GM21447 (cell line): ENCODE measurements around the gene LYZL4.

Source experiments
- ATAC-seq: cut with Tn5 transposase; IDR thresholded peaks from one replicate; pipeline ENCODE4 v1.9.1; 2021; ENCODE audit not compliant: unreplicated experiment

The LYZL4 gene

DNA sequence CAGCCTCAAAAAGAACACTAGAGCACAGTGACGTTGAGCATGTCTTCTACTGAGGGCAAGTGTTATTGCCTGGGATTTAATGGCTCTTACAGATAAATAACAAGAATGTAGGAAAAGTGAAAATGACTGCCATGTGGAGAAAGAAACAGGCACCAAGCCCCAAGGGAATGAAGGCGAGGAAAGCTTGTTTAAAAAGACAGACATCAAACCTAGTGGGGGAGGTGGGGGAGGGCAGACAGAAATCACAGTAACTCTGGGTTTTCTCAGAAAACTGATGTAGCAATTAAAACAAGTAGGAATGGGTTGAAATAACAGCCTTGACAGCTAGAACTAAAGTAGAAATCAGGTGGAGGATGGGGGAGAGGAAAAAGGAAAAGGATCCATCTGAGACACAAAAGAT lies 18.4 kb upstream of the LYZL4 start:
- ATAC-seq, result no peak

DNA sequence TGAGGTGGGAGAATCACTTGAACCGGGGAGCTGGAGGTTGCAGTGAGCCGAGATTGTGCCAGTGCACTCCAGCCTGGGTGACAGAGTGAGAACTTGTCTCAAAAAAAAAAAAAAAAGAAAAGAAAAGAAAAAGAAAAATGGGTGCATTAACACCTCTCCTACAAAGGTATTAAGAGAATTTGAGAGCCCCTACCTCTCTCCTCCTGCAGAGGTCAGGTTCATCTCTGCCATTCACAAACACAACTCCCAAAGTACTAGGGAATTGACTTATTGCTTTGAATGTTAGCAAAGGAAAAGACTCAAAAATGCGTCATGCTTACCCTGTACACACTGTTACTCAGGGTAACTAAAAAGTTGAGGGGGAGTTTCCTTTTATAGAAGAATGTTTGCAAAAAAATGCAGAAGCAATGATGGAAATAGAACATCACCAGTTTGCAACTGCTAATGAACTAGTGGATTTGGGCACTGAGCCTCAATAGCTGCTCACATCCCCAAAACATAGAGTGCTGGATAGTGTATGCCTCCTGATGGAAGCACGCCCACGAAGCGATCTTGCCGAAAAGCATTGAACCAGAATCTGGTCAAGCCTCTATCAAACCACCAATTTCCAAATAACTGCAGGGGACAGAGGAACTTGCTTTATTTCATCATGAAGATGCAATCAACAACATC lies 15.5 kb upstream of the LYZL4 start:
- ATAC-seq, result no peak

DNA sequence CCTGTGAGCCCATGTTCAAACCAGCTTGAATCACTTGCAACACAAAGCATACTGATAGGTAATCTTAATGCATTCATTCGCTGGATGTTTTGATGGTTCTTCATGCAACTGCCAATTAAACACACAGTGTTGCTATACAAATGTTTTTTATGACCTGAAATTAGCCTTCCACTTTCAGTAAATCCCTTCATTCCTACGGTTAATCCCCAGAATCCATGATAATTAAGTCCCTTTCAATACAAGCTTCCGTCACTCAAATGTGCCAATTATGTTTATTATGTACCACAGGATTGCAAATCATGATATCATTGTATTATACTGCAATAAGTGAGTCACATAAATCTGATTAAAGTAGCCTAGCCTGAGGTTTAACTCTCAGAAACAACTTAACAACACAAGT lies 14.5 kb upstream of the LYZL4 start:
- ATAC-seq, result no peak

DNA sequence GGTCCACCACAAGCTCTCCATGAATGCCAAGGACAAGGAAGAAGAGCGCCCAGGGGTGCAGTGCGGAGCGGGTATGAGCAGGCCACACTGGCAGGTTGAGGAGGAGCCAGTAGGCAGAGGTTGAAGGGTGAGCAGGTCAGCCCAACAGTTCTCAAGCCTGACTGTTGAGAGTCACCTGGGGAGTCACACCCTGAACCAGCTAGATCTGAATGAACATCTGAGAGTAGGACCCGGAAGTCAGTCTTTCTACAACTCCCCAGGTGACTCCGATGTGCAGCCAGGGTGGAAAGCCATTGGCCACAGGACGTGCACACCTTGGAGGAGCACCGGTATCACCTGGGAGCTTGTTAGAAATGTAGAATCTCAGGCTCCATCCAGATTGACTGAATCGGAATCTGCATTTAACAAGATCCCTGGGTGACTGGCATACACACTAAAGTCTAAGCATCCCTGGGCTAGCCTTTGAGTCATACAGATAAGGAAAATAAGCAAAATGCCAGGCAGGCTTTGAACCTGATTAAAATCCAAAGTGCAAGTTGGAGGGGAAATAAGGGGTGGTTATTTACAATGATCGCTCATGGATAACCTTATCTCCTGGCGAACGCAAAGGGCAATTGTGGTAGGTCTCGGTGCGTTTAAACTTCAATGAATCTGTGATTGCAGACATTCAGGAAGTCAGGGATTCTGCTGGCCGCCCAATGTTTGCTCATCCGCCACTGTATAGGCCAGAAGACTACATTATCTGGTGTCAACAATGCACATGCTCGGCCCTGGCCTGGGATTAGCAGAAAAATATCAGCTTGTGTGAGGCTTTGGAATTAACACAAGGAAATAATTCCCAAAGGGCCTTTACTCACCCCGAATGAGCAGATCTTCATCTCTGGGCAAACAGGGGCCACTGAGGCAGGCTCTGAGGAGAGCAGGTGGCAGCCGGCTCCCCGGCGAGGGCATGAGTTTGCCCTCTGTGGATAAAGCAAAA lies 11.7 kb upstream of the LYZL4 start:
- no peak for ATAC-seq

DNA sequence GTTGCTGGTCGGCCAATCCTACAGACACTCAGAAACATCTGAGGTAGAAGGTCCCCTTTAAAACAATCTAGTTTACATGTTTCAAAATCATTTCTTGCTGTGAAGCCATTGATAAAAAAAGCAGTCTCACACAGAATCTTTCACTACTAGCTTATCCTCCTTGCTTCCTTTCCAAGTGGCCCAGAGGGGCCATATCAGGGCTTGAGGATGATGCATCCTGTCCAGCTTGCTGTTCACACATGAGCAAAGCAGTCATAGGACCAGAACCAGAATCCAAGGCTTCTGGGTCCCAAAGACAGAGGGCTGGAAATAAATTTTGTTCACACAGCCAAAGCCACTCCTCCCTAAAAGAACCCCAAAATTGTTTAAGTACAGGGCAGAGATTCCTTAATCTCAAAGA lies 9.2 kb upstream of the LYZL4 start:
- no peak for ATAC-seq

DNA sequence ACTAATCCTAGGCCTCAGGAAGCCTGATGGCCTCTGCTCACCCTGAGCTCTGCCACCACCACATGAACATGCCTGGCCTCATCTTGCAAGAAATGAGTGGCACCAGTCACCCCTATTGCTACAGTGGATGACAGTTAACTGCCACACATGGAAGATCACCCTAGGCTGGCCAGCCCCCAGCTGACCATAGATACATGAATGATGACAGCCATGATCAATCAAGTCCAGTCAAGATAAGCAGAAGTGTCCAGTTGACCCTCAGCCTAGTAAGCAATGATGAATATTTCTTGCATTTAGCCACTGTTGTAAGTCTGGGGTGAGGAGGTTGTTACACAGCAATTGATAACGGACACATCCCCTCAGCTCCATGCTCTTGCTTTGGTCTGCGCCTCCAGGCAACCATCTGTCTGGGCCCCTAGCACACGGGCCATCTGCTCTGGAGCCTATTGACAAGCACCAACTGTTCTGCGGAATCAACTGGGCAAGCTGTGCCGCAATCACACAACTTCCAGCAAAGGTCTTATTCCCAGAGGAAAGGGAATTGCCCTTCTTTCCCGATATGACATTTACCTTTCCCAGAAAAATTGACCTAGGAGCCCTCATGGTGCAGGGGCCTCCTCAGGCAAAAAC lies 2.2 kb upstream of the LYZL4 start:
- no peak for ATAC-seq

DNA sequence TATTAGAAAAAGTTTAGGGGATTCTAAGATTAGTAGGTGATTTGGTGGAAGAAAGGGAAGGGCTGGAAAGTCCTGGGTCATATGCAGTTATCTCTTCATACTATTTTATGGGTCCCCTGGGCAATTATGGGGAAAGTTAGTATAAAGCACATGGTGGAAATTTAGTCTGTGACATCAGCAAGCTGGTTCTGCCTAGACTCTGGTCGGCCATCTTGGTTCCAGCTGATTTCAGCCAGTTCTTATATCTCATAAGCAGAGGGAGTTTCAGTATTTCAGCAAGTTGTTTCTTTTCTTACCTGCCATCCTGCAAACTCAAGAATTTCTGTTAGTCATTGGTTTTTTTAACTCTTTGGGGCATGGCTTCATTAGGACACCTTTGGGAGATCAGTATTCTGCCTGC lies 1.0 kb upstream of the LYZL4 start:
- no peak for ATAC-seq

DNA sequence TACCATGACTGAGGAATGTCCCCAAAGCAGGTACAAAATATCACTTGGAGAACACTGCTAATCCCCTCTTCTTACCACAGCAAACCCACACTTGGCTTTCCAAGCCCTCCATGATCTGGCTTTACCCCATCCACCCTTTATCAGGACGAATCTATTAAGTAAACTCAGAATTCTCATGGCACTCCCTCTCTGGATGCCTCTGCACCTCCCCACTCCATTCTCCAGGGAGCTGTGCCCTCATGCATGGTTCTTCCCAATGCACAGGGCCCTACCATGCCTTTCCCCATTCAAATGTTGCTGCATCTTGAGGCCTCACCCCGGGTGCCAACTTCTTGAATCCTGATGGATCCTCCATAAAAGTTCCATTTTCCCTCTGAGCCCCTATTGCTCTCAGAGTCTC lies 2.3 kb downstream of the LYZL4 start:
- ATAC-seq, result no peak

DNA sequence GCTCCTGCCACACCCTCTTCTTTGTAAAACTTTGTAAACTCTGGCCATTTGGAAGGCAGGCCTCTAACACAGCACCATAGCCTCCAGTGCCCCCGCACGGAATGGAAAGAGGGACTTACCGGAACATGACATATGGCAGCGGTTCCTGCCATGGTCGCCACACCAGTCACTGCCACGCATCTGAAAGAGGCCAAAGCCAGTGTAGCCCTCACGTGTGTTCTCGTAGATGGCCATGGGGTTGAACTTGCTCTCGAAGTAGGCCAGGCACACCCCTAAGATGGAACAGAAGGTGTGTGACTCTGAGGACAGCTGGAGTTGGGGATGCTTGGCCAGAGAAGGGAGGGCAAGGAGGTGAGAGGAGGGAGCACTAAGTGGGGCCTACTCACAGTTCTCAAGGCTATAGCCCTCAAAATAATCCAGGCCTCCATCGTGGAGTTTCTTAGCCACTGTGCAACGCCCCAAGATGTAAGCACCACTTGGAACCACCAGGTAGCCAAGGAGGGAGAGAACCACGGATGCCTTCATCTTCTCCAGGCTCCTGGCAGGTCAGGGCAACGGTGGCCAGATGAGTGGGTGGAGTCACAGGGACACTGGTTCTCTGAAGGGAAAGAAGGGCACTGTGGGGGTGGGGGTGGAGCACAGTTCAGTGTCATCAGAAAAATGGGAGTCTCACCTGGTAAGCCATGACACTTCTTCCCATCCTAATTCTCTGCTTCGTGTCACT lies 3.5 kb downstream of the LYZL4 start:
- ATAC-seq, result no peak

DNA sequence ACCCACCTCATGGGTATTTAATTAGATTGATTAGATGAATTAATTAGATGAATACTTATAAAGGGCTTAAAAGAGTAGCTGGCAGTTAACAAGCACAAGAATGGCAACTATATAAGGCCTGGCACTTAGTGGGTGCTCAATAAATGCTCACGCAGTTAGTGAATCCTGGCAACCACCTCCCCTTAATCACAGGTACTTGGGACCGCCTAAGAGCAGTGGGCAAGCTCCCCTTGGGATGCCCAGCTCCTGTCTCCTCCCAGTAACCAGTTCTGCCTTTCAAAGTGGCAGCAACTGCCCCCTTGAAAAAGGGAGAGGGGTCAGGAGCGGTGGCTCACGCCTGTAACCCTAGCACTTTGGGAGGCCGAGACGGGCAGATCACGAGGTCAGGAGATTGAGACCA lies 4.6 kb downstream of the LYZL4 start:
- no peak for ATAC-seq

DNA sequence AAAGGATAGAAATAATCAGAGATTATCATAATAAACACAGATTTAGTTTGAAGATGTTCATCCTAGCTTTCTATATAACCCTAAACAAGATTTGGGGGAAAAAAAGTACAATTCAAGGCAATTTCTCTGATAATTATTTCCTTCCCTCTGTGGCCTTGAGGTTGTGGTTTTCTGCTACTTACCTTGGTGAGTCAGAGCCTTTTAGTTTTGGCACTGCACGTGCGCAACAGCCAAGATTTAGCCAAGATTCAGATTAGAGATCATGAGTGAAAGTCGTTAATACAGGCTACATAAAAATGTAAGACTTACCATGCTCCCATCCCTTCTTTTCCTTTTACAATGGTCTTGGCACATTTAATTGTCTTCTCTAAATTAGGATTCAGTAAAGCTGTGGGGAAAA lies 6.7 kb downstream of the LYZL4 start:
- ATAC-seq, result no peak

DNA sequence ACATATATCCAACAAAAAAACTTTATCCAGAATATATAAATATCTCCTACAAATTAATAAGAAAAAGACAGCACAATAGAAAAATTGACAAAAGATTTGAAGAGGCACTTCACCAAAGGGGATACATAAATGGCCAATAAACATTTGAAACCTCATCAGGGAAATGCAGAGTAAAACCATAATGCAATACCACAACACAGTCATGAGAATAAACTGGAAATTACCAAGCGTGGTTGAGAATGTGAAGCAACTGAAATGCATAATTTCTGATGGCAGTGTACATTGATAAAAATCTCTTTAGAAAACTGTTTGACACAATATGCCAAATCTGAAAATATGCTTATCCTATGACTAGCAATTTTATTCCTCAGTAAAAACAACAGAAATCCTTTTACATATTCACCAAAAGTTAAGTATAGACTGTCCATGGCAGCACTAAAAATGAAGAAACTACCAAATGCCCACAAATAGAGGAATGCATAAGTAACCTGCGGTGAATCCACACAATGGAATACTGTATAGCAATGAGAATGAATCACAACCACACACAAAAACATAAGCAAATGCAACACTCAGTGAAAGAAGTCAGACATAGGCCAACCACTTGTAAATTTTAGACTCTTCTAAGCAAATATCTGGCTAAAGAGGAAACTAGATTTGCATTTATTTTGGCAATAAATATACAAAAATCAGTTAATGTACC lies 7.9 kb downstream of the LYZL4 start:
- no peak for ATAC-seq

DNA sequence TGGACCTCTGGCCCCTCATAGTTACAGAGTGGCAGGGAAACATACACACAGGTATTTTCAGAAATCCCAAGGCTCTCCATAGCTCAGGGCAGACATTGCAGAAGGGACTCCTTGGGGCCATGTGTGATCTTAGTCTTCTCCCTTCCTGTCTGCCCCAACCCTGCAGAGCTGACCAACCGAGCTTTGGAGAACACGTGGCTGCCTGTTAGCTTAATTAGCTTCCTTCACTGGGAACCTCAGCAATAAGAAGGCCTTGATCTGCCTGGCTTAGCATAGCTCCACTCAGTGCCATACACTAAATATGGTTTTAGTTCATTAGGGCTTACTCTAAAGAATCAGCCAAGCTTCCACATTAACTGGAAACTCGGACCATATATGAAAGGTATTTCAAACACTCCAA lies 12.3 kb downstream of the LYZL4 start:
- no peak for ATAC-seq

DNA sequence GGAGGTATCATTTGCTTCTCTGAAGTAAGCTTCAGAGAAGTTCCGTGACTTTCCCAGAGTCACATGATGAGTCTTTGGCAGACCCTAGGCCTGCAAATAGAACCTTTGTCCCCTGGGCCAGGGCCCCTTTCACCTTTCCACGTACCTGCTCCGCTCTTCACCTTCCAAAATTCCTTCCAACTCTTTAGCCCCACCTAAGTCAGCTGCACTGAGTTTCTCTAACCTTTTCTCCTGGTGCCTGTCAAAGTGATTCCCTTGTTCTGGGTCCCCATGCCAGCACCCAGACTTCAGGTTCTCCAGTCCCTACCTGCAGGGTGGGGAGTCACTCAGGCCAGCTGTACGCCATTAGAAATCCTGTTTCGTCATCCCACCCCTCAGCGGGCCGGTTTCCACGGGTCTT lies 12.8 kb downstream of the LYZL4 start:
- ATAC-seq, result no peak

DNA sequence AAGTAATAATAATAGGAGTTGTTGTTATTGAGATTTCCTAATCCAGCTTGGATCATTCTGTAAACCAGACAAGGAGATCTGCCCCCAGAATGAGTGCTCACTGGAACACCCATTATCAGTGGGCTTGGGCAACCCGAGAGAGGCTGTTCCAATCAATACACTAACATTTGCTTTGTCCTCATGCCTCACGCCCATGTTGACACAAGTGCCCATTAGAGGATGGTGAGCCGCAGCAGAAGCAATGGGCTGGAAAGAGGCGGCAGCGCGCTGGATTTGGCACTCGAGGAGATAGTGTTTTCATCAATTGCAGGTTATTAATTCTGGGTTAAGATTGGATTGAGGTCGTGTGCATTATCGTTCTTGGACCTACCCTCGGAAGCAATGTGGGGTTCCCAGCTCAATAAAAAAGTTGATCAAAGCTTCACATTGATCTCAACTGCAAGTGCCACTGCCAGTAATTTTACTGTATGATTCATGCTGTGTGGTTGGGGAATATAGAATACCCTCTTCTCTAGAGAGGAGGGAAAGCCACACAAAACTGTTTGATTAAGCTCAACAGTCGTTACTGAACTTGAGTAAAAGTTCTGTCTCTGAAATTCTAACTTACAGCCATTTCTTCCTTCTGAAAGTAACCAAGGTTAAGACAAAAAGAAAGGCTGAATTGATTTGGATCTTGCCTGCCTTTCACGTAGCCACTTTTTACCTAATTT lies 15.7 kb downstream of the LYZL4 start:
- ATAC-seq, result no peak

DNA sequence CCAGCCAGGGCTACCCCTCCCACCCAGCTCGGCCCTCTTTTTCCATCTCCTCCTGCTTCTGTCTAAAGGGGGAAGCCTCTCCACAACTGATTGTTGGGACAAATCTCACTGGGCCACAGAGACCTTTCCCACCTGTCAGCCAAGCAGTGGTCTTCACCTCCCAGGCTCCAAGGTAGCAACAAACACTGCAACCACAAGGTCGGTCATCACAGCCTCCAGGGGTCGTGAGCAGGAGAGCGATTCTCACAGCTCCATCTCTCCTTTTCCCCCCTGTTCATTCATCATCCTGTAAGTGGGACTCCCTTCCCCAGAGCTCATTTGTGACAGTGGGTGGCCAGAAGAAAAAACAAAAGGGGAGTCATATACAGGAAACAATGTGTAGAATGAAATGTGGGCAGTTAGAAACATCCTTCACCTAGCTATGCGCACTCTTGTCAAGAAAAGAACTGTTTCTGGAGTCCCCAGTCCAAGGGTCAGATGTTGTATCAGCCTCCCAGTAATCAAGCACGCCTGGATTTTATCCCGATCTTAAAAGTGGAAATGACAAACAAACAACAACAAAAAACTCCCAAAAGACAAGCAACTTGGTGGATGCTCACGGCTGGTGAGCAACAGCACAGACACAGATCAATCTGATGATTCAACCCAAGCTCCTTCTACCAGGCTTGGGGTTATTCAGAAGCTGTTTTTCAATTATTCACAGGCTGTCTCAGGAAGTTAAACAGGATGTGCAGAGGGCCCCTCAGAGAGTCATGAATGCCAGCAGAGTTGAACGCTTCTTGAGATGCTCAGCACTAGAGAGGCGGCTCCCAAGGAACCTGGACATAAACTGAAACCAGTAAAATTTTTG lies 22.4 kb downstream of the LYZL4 start:
- no peak for ATAC-seq

DNA sequence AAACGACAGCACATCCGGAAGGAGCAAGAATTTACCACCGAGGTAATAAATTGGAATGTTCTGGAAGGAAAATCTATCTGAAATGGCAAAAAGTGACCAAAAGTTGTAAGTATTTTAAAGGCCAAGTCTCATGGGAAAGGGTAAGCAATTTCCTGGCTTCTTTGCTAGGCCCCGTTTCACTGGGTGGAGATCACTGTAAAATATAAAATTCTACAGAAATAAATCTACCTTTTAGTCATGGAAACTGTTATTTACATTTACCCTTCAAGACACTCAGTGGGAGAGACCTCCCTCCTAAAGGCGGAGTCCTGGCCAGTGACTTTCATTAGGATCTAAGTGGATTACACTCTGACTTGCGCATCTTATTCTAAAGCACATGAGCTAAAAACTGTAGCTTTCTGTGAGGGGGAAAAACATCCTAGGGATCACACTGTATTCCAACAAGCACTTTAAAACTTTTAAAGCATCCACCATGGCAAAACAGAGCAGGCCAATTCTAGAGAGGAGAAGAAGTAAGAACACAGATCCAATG lies 28.8 kb downstream of the LYZL4 start:
- ATAC-seq, result no peak

DNA sequence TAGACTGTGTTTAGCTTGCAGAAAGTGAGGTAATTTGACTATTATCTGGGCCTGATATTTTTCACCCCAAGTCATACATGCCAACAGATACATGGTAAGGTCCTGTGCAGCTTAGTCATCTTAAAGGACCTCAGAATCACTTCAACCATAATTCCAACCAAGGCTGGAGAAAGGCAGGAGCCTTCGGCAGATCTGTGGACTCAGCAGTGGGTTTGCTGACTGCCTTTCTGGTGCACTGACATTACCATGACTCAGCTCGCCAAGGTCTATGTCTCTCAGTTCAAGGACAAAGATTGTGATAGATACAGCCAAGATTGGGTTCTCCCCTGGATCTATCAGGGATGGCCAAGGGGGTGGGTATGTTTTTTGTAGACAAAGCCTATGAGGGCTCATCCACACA lies 32.7 kb downstream of the LYZL4 start:
- no peak for ATAC-seq

DNA sequence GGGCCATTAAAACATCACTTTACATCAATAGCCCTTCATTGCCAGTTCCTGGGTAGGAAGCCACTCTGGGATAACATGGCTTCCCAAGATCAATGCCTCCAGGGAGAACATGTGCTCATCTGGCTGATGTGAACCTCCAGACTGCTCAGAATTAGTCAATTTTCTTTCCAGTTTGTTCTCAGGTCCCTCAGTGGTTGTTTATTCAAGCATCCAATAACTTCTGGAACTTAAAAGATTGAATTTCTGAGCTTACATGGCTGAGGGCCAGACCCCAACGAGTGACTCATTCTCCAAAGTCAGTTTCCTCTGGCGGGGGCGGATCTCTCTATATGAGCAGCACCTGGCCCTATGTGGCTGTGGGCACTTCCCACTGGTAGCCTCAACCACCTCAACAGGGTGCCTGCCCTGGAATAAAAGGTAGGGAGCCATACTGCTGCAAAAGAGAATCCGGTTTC lies 34.0 kb downstream of the LYZL4 start:
- no peak for ATAC-seq
